G401 (cell line): Measurements from ENCODE around the gene PHAF1. TPM values are rescaled to one million over a fixed set of nuclear protein-coding genes. Genes with fewer than 3 reads are reported as not detected.

ENCODE experiments used
- DNase-seq: peaks from one replicate; pipeline ENCODE4 v3.0.0-alpha.2; 2015; ENCODE audit warnings: low spot score
- in situ Hi-C: cut with HindIII; loops from 2 replicates; pipeline ENCODE4 v1.10.0; 2016; ENCODE audit warnings: low sequenced_read_pairs, mixed read lengths
- total RNA-seq: library from RNA; depleted of rRNA; stranded (reverse); fragments of >200 nt; shearing (Covaris generic); gene quantifications from 2 replicates; pipeline ENCODE4 v1.2.3, GENCODE V29; 2014

The PHAF1 gene
- total RNA-seq, 1 experiment from 2014 or later: 40.9 TPM

DNA sequence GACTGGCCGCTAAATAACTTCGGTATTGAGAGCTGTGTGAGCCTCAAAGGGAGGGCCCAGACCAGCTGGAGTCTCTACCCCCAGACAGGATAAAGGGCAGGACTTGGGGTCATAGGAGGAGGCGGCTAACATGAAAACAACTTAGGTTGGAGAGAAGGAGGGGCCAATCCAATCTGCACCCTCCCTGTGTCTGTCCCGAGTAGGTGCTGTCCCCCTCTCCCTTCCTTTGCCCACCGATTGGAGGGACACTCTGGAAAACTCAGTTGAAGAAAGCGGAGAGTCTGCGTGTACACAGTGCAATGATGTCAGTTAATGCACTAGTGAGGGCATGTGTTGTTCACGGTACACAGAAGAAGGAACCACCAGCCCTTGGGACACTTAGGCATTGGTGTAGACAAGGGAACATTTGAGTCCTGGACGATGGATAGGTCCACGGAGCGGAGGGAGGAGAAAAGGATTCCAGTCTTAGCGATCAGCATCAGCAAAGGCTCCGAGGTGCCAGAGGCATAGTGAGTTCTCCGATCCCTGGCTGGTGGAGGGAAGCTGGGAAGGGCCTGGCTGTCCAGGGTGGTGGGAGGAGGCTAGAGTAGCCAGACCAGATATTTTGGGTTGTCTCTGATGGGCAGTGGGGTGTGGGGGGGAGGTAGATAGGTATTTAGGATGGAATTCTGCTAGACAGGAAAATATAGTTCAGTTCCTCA lies 61.4 kb downstream of the PHAF1 start:
- DNase-seq: no peak
- in situ Hi-C loops: no loop called here

DNA sequence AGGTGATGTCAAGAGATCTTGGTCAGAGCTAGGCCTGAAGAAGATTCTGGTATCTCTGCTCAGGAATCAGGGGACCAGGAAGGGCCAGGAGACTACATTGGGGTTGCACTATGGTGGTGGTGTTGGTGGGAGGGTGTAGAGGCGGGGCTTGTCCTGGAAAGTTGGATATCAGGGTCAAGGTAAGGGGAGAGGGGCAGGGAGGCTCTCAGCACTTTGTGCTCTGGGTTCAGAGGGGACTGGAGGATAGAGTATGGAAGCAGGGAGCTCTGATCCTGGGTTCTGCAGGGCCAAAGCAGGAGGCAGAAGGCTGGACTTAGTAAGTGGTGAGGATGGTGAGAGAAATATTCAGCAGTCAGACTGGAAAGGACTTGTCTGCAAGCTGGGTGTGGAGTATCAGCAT lies 63.6 kb downstream of the PHAF1 start:
- in situ Hi-C loops: no loop called here
- DNase-seq: no peak

DNA sequence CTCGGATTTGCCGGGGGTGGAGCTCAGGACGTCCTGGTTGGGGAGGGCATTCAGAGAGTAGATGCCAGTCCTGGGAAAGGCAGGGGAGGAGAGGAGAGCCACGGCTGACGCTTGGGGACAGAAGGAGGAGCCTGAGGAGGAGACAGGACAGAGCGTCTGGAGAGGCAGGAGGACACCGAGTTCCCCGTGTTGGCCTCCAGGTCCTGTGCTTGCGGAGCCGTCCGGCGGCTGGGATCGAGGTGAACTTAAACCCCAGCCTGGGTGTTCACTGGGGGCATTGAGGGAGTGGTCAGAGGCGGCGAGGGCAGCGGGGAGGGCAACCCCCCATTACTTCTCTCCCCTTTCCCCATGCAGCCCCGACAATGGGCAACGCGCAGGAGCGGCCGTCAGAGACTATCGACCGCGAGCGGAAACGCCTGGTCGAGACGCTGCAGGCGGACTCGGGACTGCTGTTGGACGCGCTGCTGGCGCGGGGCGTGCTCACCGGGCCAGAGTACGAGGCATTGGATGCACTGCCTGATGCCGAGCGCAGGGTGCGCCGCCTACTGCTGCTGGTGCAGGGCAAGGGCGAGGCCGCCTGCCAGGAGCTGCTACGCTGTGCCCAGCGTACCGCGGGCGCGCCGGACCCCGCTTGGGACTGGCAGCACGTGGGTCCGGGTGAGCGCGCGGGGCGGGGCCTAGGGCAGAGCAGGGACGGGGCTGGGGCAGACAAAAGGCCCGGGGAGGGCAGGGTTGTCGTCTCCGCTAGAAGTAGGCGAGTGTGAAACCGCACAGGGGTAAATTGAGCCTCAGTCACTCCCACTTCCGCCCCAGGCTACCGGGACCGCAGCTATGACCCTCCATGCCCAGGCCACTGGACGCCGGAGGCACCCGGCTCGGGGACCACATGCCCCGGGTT lies 64.3 kb downstream of the PHAF1 start:
- in situ Hi-C loops: no loop called here
- peak; percentile 96 for DNase-seq

DNA sequence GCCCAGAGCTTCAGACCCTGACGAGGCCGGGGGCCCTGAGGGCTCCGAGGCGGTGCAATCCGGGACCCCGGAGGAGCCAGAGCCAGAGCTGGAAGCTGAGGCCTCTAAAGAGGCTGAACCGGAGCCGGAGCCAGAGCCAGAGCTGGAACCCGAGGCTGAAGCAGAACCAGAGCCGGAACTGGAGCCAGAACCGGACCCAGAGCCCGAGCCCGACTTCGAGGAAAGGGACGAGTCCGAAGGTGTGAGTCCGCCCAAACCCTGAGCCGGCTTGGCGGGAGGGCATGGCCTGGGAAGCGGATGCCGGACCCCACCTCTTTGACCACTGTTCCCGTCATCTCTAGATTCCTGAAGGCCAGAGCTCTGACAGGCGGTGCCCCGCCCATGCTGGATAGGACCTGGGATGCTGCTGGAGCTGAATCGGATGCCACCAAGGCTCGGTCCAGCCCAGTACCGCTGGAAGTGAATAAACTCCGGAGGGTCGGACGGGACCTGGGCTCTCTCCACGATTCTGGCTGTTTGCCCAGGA lies 65.0 kb downstream of the PHAF1 start:
- in situ Hi-C loops: no loop called here
- no peak for DNase-seq

DNA sequence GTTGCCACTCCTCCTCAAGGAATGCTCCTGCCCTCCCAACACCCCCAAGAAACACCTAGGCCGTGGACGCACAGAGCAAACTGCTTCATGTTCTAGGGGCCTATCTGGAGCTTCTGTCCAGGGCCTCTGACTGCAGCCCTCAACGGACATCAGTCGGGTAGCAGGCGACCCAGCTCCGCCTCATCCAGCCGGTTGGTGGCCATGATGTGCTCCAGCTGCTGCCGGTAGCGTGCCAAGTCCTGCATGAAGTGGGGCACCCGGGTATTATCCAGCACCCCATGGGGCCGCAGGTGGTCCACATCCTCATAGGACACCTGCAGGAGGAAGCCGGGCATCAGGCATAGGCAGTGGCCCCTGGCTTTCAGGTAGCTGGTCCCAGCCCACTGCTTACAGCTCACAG lies 66.9 kb downstream of the PHAF1 start:
- in situ Hi-C loops: no loop called here
- no peak for DNase-seq

DNA sequence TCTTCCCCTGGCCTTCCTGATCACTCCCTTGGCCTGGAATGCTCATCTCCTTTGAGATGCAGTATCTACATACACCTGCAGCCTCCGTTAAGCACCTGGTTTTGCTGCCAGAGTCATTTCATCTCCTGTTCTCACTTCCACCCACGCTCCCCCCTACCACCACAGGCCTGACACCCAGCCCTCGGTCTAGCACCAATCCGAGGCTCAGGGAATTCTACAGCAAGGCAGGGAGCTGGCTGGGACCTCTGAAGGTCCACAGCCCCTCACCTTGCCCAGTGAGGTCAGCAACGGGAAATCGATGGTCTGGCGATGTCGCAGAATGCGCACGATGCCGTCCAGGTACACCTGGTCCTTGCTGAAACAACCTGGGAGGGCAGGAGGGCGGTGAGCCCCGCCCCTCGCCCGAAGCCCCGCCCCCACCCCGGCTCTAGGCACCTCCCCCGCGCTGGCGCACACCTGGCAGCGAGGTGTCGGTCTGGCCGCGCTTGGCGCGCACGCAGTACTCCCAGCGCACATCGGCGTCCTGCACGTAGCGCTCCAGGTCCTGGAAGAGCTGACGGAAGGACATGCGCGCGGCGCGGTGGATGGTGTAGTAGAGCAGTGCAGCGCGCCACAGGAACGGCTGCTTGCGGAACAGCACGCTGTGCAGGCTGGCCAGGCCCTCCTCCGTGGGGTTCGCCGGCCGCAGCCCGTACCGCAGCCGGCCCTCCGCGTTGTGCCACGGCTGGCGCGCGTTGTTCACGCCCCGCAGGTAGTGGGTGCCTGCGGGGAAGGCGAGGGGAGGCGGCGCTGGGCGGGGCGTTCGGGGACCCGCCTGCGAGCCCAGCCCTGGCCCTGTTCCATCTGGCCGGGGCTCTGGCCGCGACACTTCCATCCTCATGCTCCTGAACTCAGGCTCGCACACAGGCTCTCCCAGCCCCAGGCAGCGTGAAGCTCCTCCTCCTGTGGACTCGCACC lies 68.3 kb downstream of the PHAF1 start:
- in situ Hi-C loops: no loop called here

DNA sequence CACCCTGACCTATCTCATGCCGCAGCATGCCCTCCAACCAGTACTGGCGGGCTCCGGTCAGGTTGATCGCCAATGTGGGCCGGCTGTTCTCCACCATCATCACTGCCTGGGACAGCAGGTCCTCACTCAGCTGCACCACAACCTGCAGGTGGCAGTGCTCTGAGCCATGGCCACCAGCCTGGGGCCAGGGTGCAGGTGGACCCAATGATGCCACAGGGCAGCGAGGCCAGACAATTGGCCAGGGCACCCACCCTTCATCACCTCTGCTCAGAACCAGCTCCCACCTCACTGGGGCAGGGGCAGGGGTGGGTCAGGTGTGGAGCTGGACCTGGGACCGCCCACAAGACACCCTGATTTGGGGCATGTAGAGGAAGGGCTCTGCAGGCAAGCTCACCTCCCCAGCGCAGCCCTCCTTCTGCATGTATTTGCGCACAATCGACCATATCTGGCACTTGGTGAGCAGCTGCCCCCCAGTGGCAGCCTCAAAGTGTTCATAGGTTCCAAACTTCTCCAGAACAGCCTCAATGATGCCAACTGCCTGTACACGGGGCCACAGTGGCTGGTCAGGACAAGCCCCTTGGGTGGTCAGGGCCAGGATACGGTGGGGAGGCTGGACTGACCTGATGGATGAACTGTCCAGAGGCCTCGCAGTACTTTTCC lies 69.8 kb downstream of the PHAF1 start:
- DNase-seq: no peak
- in situ Hi-C loops: no loop called here

More for the DNA sequence above, 68.3 kb downstream of the PHAF1 start:
- peak; percentile 83 for DNase-seq

DNA sequence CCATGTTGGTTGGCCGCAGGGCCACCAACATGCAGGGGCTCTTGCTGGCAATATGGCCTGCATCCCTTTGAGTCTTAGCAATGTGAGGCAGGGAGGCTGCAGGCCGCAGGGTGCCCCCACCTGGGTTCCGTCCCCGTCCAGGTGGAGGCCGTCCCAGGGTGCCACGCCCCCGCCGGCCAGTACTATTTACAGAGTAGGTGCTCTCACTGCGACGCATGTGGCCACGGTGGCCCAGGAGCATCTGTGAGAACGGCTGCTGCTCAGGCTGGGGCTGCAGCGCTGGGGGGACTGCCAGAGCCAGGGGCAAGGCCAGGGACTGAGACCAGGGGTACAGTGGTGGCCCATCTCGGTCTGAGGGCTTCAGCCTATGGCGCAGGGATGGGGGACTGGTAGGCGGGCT lies 70.4 kb downstream of the PHAF1 start:
- no peak for DNase-seq
- in situ Hi-C loops: no loop called here

DNA sequence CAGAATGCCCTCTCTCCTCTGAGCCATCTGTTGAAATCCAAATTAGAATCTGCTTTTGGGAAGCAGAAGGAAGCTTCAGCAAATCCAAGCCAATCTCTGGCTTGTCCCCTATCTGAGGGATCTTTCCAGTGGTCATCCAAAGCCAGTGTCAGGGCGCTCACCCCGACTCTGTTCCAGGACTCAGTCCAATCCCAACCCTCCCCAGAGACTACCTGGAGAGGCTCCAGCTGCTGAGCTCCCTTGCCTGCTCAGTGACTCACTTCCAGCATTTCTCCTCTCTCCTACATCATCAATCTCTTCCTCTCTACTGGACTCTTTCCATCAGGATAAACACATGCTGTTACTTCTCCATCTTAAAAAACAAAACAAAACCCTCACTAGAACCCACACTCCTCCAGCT lies 71.6 kb downstream of the PHAF1 start:
- peak; percentile 56 for DNase-seq

DNA sequence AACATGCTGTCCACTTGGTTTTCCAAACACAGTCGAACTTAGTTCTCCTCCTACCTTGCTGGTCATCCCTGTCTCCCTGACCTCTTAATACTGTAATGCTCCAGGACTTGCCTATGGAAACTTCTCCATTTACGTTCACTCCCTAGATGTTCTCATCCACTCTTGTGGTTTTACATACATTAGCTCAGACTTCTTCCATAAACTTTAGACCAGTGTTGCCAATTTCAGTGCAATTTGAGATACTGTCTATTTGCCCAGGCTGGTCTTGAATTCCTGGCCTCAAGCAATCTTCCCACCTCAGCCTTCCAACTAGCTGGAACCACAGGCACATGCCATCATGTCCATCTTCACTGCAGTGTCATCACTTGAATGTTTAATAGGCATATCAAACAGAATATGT lies 72.5 kb downstream of the PHAF1 start:
- no peak for DNase-seq
- in situ Hi-C loops: no loop called here

More for the DNA sequence above, 71.6 kb downstream of the PHAF1 start:
- in situ Hi-C loops: no loop called here

DNA sequence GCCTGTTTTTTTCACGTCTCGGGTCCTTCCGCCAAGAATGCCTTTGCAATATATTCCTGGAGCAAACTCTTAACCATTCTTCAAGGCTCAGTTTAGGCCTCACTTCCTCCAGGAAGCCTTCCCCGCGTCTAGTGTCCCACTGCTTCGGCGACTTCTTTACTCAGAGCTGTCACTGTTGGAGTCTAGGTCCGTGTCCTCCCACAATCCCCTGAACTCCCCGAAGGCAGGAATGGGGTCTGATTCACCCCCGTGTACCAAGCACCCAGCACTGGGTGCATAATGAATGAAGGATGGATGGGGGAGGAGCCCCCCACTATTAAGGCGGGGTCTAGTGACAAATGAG lies 73.5 kb downstream of the PHAF1 start:
- DNase-seq: no peak
- in situ Hi-C loops: no loop called here

DNA sequence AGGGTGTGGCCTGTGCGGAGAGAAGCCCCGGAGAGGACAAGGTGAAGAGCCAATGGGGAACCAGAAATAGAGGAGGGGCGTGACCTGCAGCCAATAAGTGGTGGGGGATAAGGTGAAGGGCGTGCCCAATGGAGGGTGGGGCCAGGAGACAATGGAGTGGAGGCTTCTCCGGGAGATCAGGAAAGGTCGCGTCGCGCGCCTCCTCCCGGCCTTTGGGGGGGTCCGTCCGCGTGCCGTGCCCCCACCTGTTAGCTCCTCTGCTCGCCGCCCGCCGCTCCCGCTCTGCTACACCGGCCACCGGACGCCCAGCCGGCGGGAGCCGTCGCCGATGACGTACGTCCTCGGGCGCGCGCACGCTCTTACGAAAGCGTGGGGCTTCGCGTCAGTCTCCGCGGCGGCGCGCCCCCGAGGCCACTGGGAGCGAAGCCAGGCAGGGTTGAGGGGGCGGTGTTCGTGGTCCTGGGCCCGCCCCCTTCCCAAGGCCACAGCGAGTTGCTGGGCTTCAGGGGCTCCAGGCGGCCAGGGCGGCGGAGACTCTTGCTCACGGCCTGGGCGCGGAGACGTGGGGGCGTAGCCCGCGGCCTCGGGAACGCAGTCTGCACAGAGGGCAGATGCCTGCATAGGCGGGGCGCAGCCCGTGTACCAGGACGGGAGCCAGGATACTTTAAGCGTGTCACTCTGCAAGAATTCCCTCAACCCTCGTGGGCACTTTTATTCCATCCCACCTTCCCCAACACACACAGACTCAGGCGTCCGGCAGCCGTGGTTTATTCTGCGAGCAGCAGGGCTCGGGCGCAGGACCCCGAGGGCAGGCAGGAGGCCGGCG lies 74.1 kb downstream of the PHAF1 start, which contains the start of gene MATCAP1:
Gene MATCAP1 (minus strand): TSS at position 337 of the 826 bp plus-strand sequence. CDS start 3,353 bp downstream, outside the sequence.
- DNase-seq: peak; percentile 100
- in situ Hi-C loops: no loop called here

DNA sequence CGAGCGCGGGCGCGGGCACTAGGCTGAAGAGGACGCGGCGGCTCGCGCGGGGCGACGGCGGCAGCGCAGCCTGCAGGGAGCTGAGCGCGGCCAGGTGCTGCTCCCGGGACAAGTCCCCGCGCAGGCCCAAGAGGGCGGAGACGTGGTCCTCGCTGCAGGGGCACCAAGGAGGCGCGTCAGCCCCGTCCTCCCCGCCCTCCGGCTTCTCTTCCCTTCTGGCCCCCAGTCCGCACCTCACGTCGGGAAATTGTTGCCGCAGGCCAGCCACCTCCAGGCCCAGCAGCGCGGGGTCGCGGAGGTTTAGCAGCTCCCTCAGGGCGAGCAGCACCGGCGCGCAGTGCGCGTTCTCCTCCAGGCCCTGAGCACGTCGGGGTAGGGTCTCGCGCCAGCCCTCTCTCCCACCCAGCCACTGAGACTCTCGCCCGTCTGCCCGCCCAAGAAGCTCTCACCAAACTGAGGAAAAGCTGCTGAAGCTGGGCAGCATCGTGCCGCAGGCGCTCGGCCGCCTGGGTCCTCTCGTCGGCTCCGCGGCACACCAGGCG lies 74.8 kb downstream of the PHAF1 start:
- peak; percentile 61 for DNase-seq
- in situ Hi-C loops: no loop called here

DNA sequence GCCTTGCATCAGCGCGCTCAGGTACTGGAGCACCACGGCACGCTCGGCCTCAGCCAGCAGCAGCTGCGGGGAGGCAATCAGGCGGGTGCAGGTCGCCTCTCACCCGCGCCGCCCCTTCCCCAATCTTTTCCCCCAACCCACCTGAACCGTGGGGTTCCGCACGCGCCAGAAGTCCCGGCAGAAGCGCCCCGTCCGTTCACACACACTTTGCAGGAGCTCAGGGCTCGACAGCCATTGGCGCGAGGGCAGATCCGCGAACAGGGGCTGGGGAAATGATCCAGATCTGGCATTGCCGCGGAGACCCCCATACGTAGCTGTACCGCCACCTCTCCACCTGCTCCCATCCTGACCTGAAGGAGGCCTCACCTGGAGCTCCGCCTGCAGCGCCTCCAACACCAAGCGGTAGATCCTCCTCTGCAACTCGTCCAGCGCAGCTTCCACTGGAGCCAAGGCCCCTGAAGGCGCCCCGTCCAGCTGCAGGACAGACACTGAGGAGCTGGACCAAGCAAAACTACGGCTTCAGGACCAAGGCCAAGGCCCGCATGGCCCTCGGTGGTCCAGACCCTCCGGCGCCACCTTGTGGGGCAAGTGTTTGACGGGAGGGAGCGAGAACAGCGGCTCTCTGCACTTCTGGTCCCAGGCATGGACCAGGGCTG lies 75.4 kb downstream of the PHAF1 start:
- in situ Hi-C loops: no loop called here
- peak; percentile 82 for DNase-seq

DNA sequence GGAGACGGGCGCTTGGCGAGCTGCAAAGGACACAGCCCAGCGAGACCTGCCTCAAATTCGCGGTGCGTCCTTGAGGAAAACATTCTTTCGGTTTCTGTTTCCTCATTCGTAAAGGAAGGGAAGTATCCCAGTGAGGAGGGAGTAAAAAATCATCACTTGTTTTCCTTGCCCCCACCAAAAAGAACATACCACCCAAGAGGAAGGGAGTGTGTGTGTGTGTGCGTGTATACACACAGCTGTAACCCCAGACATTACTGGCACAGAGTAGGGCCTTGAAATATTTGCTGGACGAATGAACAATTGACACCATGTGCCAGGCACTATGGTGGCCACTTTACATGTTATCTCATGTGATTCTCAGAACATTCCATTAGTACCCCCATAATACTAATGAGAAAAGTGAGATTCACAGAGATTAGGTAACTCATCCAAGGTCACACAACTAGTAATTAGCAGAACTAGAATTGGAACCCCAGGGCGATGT lies 76.0 kb downstream of the PHAF1 start:
- in situ Hi-C loops: no loop called here
- DNase-seq: no peak

DNA sequence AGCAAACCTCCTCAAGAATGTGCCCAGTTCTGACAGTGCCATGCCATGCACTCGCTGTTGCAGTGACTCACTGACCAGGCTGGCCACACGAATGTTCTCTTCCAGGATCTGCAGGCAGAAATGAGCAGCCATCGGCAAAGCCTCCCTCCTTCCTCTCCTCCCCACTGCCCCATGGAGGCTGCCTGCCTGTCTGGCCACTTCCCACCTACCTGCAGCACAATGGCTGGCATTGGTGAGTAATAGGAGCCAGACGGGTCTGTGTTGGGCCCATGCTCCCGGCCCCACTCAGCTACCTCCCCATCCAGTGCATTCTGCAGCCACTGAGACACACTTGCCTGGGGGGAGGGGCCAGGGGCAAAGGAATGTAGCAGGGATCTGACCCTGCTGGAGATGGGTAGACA lies 76.8 kb downstream of the PHAF1 start:
- in situ Hi-C loops: no loop called here
- no peak for DNase-seq
